SK-N-DZ (cell line): ENCODE measurements around the gene CAPSL.
"Not testable (repeated sequence)": the region's sequence is repeated elsewhere in the genome, so short reads cannot be mapped to it uniquely, and the experiment has no call there.

Experiments used
- DNase-seq: peaks from one replicate; pipeline ENCODE4 v3.0.0-alpha.2; 2015; ENCODE audit warnings: low spot score

Gene CAPSL

DNA sequence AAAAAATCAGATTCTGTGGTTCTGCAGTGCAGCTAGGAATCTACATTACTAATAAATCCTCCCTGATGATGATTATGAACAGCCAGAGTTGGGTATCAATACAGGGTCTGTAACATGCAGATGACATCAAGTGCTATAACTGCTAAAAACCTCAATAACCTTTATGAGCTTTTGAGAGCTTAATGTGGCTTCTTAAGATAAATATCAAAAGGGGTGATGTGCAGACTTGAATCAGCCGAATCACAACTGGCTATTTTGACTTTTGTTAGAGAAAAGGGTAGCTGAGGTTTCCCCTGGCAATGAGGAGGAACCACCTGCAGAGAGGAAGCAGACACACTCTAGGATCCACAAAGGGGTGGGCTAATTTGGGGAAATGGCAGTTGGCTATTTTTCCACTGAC is 30.2 kb downstream of the CAPSL start:
- DNase-seq = no peak

DNA sequence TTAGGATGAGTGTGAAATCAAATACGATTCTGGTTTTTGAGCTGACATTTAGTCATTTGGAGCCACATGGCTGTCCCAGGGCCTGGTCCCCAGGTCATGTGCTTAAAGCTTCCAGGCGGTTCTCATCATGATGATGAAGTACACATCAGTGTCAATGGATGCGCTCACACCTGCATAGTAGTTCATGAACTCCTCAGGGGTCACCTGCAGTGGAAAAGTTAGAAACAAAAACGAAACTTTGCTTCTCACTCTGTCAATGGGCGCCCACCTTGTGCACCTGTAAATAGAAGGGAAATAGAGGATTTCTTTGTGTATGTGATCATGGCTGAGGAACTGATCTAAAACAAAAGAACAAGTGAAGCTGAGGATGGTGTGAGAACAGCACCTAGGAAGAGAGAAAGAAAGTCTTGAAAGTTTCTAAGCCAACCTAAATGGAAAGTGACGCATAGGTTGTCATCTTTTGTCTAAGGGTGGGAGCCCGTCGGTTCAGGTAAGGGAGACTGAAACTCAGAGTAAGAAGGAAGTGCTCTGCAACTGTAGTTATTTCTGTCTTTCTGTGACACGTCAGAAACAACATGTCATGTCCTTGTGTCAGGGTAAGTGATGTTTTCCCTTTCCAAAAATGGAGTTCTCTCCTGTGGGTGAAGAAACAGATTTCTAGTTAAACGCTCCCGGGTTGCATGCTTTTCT is 33.8 kb downstream of the CAPSL start:
- DNase-seq = no peak

DNA sequence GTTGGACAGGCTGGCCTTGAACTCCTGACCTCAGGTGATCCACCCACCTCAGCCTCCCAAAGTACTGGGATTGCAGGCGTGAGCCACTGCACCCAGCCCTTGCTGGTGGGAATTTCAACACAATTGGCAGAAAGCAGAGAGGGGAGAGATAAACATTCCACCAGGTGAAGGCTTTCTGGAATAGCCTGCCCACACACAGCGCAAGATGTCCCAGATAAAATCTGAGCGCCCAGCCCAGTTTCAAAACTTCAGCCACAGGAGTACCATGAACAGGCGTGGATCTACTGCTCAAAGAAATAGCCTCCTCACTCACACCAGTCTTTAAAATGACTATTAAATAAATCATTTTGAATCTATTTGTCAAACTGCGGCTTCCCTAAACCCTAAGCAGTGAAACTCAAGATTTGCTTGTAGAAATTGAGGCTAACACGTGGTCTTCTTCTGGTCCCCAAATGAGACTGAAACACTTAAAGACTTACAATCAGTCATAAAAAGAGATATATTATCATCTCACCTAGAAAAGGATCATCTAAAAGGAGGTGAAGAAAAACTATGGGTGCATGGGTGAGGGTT is 34.7 kb downstream of the CAPSL start:
- DNase-seq = no peak

DNA sequence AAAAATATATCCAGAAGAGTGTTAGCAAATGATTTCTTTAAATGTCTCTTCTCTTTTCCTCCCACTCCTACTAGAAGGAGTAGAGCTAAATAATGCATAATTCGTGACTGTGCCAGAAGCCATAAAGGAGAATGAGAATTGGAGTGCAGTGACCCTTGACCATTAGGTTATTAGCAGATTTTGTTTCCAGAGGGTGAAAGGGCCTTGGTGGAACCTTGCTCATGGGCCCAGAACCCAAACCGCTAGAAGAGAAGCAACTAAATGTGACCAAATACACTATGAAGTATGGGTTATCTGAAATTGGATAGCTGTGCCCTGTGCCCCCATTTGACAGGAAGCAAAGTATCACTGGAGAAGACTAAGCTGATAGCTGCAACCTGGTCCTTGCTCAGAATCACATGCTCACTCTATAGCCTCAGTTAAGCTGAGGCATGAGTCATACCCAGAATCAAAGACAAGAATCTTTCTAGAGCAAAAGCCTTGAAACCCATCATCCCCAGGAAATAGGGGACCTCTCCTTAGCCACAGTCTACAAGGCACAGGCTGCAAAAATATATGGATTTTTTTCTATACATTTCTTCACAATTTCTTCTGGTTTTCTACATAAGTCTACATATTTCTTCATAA is 36.3 kb downstream of the CAPSL start:
- DNase-seq = no peak

DNA sequence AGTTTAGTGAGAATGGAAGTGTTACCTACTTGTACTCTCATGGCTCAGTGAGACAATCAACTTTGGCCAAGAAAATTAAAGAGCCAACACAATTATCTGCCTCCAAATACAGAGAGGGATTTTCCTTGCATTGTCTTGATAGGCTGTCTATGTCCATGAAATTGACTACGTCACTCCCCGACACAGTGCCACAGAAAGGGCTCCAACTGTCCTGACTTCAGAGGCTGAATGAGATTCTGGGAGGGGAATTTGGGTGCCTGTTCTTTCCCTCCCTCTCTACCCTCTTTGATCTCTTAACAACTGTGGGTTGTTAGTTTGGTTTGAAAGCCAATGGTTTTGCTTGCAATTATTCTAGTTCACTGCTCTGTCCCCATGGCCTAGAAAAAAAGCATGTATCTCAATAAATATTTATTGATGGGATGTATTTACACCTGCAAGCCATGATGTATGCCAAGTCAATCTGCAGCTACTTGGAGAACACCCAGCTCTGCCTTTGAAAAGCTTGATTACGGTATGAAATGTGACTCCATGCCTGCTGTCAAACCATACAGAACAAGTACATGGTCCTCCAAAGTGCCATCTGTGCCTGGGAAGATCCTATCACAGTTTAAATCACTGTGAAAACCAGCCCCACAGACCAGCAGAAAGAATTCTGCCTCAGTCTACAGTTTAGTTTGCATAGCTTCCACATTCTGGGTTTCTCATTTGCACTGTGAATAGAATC is 37.3 kb downstream of the CAPSL start:
- no peak for DNase-seq

DNA sequence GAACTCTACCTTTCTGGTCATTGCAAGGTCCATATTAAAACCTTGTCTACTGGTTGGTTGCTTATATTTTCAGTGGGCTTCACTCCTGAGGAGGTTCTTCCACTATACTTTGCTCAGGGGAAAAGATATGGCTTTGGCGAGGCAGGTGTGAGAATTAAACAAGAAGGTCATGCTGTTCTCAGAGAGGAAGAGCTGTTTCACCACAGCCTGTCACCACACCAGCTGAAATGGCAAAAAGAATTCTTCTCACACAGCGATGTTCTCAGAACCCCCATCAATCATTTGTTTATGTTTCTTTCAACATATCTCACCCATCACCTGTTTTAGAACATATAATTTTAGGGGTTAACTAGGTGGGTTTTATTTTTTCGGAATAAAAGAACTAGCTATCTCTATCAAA is 38.6 kb downstream of the CAPSL start:
- DNase-seq = no peak

DNA sequence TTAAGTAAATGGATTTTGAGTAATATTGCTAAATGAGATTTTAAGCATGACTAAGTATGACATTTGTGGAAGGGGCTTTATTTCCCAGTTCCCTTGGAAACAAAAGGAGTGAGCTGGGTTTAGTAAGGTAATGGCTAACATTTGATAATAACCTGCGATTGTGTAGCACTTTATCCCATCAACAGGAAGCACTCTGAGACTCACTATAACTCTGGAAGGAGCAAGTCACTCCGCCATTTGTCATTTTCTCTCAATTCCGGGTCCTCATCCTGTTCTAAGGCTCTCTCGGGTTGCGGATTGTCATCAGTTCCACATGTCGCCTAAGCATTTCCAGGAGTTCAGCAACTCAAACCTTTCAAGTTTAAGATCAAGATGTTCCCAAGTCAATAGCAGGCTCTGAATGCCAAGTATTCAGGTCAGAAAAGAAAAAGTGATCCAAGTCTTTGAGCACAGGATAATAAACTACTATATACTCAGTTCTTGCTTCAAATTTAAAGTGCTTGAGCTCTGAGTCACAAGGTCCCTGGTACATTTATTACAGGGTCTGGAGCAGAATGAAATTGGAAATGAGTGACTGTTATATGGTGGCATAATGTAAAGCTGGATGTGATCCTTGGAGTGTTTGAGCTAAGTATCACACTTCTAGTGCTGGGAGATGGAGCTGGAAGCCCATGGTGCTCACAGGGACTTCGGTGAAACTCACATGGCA is 39.3 kb downstream of the CAPSL start:
- no peak for DNase-seq

DNA sequence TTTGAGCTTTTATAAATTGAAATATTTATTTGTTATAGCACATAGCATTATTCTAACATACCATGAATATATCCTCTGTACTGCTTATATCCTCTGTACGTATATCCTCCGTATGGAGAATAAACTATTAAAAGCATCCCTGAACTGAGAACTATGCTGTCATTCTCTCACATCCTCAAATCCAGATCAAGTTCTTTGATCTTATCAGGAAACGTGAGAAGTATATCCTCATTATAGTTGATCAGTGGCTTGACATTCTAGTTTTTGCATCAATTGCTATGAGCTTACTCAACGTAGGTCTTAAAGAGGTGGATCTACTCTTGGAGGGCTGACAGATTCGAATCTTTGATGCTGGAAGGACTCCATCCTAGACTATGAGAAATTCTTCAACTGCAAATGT is 44.3 kb downstream of the CAPSL start:
- no peak for DNase-seq

DNA sequence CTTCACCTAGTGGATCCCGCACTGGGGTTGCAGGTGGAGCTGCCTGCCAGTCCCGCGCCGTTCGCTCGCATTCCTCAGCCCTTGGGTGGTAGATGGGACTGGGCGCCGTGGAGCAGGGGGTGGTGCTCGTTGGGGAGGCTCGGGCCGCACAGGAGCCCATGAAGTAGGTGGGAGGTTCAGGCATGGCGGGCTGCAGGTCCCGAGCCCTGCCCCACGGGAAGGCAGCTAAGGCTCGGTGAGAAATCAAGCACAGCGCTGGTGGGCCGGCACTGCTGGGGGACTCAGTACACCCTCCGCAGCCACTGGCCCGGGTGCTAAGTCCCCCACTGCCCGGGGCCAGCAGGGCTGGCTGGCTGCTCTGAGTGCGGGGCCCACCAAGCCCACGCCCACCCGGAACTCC is 45.6 kb downstream of the CAPSL start:
- not testable (repeated sequence) for DNase-seq

DNA sequence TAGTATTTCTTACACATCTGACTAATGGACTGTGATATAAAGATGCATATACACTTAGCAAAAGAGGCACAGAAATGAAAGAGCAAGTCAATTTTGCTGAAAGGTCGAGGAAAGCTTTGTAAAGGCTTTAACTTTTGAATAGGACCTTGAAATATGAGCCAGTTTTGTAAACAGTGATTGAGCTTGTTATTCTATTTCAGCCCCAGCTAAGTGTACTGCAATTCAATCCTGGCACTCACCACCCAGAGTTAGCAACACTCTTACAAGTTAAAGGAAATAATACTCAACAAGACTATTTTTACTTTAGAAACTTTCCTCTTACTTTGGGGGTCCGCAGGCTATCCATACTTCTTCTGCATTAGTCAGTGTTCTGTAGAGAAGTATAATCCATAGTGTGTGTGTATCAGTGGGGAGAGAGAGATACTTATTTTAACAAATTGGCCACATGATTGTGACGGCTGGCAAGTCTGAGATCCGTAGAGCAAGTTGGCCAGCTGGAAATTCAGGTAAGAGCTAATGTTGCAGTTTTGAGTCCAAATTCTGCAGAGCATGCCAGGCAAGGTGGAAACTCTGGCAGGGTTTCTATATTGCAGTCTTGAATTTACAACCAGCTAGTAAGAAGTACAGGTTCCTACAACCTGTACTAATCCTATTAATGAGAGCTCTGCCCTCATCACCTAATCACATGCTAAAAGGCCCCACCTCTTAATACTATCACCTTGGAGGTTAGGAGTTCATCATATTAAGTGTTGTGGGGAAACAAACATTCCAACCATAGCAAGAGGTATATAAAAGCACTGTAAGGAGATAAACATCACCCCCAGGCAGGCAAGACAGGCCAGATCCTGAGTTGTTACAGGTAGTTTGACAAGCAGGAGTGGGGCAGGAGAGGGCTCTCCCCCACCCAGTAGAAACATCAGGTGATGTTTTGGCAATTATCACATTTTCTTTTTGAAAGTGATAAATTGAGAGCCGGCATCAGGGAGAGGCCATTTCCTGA is 48.1 kb downstream of the CAPSL start:
- DNase-seq = no peak

DNA sequence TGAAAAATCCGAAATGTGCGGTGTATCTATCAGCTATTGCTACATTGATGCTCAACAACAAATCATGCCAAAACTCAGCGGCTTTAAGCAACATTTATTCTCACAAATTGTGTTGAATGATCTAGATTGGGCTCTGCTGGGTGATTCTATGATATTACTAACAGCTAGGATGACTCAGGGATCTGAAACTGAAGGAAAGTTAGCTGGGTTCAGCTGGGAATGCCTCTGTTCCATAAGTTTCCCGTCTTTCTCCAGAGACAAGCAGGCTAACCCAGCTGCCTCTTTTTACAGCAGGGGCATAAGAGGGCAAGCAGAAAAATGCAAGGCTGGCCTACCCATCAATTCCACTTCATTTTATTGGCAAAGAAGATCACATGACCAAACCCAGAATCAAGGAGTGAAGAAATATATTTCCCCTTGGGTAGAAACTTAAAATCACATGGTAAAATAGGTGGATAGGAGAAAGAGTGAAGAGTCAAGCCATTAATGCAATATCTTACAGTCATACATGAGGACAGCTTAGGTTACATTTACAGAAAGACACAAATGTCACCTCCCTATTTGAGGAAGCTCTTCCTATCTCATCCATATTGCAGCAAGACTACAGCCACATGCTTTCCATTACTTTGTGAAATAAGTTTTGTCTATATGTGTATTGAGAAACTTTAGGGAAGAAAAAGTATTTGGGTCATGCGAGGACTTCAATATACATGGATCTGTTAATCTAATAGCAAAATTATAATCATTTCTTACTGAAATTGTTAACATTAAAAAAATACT is 50.9 kb downstream of the CAPSL start:
- DNase-seq = no peak

DNA sequence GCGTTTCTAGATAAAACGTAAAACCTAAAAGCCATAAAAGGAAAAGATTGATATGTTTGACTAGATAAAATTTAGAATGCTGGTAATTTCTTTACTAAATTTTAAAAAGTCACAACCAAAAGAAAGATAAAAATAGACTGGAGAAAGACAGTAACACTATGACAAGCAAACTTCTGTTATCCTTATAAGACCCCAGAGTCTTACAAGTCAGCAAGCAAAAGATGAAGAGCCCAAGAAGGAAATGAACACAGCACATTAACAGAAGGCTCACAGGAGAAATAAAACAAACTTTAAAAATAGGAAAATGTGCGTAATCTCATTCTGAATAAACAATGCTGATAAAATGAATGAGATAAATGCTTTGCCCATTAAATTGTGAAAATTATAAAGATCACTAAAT is 52.0 kb downstream of the CAPSL start:
- DNase-seq = no peak

DNA sequence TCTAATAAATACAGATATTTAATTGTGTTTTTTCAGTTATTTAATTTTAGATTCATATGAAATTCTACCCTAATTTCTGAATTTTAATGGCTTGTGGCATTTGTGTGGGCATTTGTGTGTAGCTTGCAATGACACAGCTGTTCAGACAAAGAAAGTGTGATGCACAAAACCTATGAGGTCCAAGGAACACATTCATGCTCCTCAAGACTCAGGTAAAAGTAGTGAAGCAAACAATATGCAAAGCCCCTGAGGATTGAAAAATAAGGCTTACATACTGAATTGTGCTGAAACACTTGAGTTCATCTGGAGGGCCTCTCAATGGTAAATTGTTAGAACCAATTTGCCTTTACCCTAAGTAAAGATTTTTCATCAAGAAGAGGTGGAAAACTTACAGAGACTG is 53.6 kb downstream of the CAPSL start:
- no peak for DNase-seq

DNA sequence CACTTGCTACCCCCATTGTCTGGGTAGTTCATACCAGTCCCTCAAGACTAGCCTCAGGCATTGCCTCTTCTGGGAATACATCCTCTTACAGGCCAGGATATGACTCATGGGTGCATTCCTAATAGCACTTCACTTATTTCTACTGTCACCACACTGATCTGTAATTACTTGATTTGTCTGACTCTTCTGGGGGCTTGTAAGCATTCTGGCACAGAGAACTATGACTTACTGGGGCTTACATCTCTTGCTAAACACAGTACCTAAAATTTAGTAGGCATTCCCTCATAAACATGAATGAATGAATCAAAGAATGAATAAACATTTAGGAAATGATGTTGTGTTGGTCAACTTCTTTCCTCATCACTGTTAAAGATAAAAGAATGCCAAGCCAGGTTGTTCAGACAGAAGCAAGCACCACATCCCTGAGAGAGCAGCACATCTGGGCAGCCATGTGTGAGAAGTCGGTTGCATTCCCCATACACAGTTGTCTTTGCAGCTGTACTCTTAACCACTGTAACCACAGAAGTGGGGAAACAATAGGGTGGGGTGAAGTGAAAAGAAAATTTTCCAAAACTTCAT is 54.1 kb downstream of the CAPSL start:
- DNase-seq = no peak

DNA sequence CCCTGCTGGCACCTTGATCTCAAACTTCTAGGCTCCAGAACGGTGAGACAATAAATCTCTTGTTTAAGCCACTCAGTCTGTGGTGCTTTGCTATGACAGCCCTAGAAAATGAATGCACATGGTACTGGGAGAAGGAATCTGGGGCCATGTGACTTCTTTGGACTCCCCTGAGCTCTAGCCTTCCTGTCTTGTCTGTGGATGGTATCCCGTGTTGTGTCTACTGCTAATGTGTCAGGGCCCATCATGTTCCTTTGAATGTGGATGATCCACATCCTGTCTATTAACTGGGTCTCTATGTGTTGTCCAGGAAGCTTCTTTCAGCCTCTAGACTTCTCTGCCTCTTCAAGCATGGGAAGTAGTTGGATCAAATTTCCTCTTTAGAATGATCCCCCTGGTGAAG is 56.7 kb downstream of the CAPSL start:
- DNase-seq = no peak

DNA sequence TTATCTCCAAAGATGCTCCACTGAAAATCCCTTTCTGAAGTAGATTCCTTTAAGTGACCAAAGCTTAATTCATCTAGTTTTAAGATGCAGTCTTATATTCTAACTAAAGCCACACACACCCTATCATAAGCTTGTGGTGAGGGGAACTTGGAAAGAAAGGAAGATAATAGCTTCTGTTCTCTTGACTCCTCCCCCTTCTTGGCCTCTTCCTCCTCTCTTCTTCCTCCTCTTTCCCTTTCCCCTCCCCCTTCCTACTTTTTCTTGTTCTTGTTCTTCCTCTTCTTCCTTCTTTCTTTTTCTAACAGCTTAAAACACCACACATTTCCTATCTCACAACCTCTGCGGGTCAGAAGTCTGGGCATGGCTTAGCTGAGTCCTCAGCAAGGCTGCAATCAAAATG is 58.3 kb downstream of the CAPSL start:
- no peak for DNase-seq

DNA sequence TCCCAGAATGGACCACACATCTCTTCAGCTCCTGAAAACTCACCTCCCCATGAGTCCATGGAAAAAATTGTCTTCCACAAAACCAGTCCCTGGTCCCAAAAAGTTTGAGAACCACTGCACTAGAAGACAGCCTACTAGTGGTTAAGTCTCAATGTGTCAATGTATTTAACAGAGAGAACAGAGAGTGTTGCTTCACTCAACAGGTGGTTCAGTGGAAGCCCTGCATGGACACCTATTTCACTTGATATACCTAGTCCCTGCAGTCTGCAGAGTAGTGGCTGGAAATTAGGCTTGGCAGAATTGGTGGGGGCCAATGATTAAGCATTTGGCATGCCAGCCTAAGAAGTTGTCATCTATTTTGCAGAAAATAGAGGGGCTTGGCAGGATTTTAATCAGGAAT is 58.8 kb downstream of the CAPSL start:
- no peak for DNase-seq

DNA sequence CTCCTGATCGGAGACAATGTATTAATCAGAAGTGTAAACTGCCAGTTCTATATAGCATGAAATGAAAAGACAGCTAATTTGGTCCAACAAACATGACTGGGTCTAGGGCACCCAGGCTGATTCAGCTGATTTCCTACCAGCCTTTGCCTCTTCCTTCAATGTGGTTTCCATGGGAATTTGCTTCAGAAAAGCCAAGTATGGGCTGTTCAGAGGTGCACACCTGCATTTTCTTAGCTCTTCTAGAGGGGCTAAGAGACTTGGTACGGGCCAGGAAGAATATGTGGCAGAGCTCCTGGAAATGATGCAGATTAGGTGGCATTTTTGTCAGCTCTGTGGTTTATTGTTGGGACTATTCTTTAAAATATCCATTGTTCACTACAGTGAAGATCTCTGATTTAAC is 59.3 kb downstream of the CAPSL start:
- DNase-seq = no peak

DNA sequence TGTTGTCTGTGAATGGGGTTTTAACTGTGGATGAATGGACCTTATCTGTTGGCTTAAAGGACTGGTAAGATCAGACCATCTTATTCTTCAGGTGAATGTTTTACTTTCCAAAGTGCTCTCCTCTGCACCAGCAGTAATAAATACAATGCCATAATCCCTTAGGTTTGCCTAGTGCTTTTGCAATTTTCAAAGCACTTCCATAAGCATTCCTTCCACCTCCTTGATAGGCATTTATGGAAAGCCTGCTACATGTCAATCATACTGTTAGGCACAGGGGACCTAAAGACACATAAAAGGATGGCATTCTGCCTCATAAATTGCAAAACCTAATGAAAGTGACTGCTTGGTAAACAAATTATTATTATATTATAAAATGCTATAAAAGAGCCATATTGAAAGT is 60.3 kb downstream of the CAPSL start:
- DNase-seq = no peak

DNA sequence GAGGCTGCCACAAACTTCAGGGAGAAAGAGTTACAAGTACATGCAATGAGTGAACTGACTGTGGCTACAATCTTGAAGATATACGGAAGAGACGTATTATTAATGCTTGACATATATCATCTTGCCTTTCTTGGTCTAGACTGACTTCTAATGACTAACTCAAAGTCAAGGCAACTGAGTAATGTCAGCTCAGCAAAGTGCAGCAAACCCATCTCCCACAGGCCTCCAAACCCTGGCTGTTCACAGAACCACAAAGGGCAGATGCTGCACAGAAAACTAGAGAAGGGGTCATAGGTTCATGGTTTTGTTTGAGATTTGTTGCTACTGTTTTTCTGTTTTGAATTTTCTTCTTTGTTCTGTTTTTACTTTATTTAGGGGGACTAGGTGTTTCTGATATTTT is 60.8 kb downstream of the CAPSL start:
- no peak for DNase-seq
